Gastrocnemius medialis (tissue), 4 donors: Measurements from ENCODE around the gene CMC2.

Experiments
- POLR2A ChIP-seq, 2 donors: fragments of 450-650 bp; IDR thresholded peaks; one replicate each; pipeline ENCODE4 v1.6.1; 2017; ENCODE audit warnings: antibody characterized with exemption in 2 of 2, mild to moderate bottlenecking in 2 of 2, moderate library complexity in 2 of 2
- TF ChIP-seq, protein P1 (sequence below), 5 experiments: fragments of 450-650 bp in 3 of 5; fragments of 200-600 bp in 2 of 5; sonication (generic) in 2 of 5; IDR thresholded peaks in 4 of 5; conservative IDR thresholded peaks in 1 of 5; 1 replicate in 4 of 5; 2 replicates in 1 of 5; pipeline ENCODE4 v1.5.1; 2016 to 2019; ENCODE audit warnings: antibody characterized with exemption in 5 of 5, mild to moderate bottlenecking in 3 of 5, moderate library complexity in 3 of 5

DNA sequence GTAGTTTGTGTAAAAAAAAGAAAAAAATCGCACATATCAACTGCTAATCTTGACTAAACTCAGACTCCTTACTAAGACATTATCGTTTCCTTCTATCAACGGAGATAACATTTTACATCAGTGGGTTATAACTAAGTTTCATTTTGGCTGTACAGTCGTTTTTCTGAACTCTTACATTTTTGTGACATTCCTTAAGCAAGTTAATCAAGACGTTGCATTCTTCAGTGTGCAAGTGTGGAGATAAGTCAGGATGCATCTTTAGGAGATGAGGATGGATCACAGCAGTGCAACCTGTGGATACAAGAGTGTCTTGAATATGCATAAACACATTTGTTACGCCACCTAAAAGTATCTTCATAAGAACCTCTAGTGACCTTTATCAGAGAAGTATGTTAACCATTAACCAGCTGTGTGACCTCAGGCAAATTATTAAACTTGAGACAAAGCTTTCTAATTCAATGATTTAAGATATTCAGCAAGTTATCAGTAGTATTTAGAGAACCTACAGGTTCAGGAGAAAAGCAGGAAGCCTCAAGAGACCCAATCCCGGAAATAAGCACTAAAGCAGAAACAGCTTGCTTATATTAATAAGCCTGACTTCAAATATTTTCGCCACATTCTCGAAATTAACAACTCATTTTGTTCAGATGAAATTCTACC lies 9.4 kb downstream of the CMC2 start:
- TF ChIP-seq POLR2A (IDR thresholded peaks at IDR 0.05): no peak
- TF ChIP-seq, protein P1, sequence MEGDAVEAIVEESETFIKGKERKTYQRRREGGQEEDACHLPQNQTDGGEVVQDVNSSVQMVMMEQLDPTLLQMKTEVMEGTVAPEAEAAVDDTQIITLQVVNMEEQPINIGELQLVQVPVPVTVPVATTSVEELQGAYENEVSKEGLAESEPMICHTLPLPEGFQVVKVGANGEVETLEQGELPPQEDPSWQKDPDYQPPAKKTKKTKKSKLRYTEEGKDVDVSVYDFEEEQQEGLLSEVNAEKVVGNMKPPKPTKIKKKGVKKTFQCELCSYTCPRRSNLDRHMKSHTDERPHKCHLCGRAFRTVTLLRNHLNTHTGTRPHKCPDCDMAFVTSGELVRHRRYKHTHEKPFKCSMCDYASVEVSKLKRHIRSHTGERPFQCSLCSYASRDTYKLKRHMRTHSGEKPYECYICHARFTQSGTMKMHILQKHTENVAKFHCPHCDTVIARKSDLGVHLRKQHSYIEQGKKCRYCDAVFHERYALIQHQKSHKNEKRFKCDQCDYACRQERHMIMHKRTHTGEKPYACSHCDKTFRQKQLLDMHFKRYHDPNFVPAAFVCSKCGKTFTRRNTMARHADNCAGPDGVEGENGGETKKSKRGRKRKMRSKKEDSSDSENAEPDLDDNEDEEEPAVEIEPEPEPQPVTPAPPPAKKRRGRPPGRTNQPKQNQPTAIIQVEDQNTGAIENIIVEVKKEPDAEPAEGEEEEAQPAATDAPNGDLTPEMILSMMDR (IDR thresholded peaks at IDR 0.05 in 4 of 5, conservative IDR thresholded peaks at IDR 0.05 in 1 of 5): no peak
